Muscle of arm (tissue), 12 donors: Measurements from ENCODE around the gene WDR74. TPM values are rescaled to one million over a fixed set of nuclear protein-coding genes. Genes with fewer than 3 reads are reported as not detected.
"Not testable (repeated sequence)": the region's sequence is repeated elsewhere in the genome, so short reads cannot be mapped to it uniquely, and the experiment has no call there.

Experiments used
- DNase-seq: peaks from one replicate; pipeline ENCODE4 v3.0.0-alpha.2; 2013
- polyA plus RNA-seq, 12 donors: library from polyadenylated mRNA; unstranded; fragments of 120-200 nt; gene quantifications; one replicate each; pipeline ENCODE4 v1.2.1, GENCODE V29; 2013; ENCODE audit not compliant: insufficient read length in 12 of 12

Gene WDR74
- polyA plus RNA-seq, 12 donors, result 19.1 to 36.6 (median 30.7) TPM; not detected in 1

DNA sequence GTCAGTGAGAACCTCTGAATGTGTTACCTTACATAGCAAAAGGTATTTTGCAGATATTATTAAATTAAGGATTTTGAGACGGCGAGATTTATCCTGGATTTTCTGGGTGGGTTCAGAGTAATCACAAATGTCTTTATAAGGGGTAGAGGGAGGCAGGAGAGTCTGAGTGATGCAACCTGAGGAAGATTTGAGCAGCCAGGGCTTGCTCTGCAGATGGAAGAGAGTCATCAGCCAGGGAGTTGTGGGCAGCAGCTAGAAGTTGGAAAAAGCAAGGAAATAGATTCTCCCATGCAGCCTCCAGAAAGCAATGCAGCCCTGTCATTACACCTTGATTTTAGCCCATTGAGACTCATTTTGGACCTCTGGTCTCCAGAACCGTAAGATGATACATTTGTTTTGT is 4.1 kb upstream of the WDR74 start:
- DNase-seq, result no peak

DNA sequence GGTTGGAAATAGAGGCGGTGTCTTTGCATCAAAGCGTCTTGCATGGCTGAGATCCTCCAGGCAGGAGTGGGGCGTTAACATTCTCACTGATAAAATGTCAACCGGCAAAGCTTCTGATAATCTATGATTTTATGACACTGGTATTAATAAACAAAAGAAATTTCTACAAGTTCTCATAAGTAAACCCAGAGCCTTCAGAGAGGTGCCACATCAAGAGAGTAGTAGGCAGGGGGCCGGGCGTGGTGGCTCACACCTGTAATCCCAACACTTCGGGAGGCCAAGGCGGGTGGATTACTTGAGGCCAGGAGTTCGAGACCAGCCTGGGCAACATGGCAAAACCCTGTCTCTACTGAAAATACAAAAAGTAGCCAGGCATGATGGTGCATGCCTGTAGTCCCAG is 3.5 kb upstream of the WDR74 start:
- DNase-seq, result not testable (repeated sequence)

DNA sequence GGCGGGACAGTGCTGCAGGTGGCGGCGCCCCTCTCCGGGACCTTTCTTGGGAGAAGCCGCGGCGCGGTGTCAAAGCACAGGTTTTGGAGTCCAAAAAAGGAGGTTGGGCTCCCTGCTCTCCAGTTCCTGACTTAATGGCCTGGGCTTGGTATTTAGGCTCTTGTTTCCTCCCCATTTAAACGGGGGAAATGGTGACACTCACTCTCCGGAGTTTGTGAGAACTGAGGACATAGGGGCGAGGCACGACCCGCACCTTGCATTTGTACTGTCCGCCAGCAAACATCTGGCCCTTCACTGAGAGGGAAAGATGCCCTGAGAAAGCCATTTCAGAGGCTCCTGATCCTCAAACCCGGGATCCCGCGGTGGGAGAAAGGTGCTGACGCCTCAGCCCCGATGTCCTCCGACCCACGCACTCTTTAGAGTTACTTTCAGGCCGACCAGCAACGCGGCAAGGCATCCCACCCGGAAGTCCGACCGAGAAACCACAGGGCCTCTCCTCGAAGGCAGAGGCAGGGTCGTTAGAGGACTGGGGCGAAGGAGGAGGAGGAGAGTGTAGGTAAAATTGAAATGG is 2.9 kb upstream of the WDR74 start:
- no peak for DNase-seq

GRCh38 chr11:62841361-62842170 is 2.2 kb upstream of the WDR74 start:
- peak; percentile 95 for DNase-seq

GRCh38 chr11:62840721-62841360 is 1.5 kb upstream of the WDR74 start:
- not testable (repeated sequence) for DNase-seq

- no peak for DNase-seq
Observed at GRCh38 chr11:62835336-62835735, 4.1 kb downstream of the WDR74 start.

DNA sequence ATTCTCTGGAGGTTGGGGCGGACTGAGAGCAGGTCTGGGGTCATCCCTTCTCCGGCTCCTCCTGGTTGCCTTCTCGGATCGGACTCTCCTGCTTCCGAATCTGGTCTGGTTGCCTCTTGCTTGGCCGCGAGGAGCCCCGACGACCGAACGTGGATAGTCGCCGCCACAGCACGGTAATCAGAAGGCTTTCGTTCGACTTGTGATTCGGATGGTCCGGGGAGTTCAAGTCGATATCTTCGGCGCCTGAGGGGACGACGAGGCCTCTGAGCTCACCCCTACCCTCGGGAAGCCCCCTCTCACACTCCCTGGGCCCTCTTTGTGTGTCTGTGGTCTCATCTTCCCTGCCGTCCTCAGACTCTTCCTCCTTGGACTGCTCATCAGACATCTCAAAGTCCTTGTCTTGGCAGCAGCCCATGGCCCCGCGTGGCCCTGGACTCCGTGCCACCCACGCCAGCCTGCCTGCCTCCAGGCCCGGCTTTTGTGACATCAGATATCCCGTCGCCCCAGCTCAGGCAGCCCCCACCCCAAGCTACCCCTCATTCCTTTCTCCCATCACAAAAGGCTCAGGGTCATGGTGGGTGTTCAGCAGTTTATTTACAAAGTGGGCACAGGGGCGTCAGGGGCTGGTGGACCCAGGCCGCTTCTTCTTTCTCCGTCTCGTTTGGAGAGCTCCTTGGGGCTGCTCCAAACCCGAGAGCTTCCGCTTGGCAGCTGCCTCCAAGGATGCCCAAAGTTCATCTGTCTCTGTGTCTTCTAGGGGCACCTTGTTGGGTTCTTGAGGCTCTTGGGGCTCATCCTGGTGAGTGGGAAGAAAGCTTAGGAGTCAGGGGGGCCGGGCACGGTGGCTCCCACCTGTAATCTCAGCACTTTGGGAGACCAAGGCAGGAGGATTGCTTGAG is 6.8 kb downstream of the WDR74 start, which contains the start of gene TEX54:
Gene TEX54, minus strand, starts transcription at position 506 of the 899 bp plus-strand sequence.
- peak; percentile 40 for DNase-seq

- DNase-seq, result peak; percentile 100
Observed at GRCh38 chr11:62831520-62832335, 7.7 kb downstream of the WDR74 start, which contains the start of gene STX5. Gene STX5 (minus strand): TSS chr11:62832051. CDS start chr11:62831243, 808 bp downstream.

GRCh38 chr11:62830904-62831519 is 8.4 kb downstream of the WDR74 start:
- no peak for DNase-seq

GRCh38 chr11:62828130-62828529 is 11.3 kb downstream of the WDR74 start:
- DNase-seq, result not testable (repeated sequence)

GRCh38 chr11:62823677-62824076 is 15.7 kb downstream of the WDR74 start:
- no peak for DNase-seq

DNA sequence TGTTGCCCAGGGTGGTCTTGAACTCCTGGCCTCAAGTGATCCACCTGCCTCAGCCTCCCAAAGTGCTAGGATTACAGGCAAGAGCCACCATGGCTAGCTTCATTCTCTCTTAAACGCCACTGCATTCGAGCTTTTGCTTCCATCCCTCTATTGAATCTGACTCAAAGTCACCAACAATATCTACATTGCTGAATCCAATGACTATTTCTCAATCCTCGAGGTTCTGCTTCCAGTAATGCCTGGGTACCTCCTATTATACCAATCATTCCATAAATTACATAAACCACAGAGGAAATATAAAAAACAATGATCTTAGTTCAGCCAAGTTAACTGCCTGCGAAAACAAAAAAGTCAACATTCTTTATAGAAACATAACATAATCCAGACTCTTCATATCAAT is 22.3 kb downstream of the WDR74 start:
- DNase-seq, result no peak

GRCh38 chr11:62816557-62816956 is 22.8 kb downstream of the WDR74 start:
- DNase-seq, result no peak

DNA sequence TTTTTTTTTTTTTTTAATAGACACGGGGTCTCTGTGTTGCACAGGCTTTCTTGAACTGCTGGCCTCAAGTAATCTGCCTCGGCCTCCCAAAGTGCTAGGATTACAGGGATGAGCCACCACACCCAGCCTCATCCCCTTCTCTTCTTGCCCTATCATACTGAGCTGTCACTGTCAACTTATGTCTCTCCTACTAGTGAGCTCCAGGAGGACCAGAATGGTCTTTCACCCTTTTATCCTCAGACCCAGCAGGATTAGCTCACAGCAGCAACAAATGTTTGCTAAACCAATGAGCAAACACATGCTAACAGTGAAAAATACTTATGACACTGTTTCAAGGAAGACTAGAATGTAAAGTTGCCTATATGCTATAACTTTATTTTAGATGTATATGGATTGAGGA is 27.7 kb downstream of the WDR74 start:
- DNase-seq, result no peak

GRCh38 chr11:62810748-62811147 is 28.6 kb downstream of the WDR74 start:
- DNase-seq, result no peak

- DNase-seq, result no peak
Observed at GRCh38 chr11:62806611-62807121, 32.7 kb downstream of the WDR74 start.

GRCh38 chr11:62805961-62806441 is 33.4 kb downstream of the WDR74 start:
- no peak for DNase-seq

GRCh38 chr11:62805076-62805892 is 34.1 kb downstream of the WDR74 start, which contains the start of gene NXF1:
Gene NXF1 (minus strand): TSS chr11:62805440. CDS start chr11:62805356, 84 bp downstream.
- peak; percentile 97 for DNase-seq
